Panc1 (cell line): Measurements from ENCODE around the gene UBE2V1.

Experiments
- CTCF ChIP-seq: fragments of 450-650 bp; IDR thresholded peaks from 2 replicates; pipeline ENCODE4 v1.5.1; 2017; ENCODE audit warnings: mild to moderate bottlenecking
- POLR2AphosphoS5 ChIP-seq: IDR thresholded peaks from 2 replicates; pipeline ENCODE4 v1.6.1; 2012; ENCODE audit warnings: mild to moderate bottlenecking, low read depth, low read length, moderate library complexity
- REST ChIP-seq, 2 experiments: IDR thresholded peaks; 2 replicates each; pipeline ENCODE4 v1.6.1; 2011 to 2012; ENCODE audit warnings: low read depth in 2 of 2, control low read depth in 1 of 2, low read length in 1 of 2, mild to moderate bottlenecking in 1 of 2, moderate library complexity in 1 of 2; ENCODE audit not compliant: insufficient read depth in 1 of 2

- TF ChIP-seq CTCF (no peak), POLR2AphosphoS5 (no peak), REST (IDR thresholded peaks at IDR 0.05; ENCODE audit: insufficient read depth in 1 of 2, low read depth in 2 of 2, low read length in 1 of 2) (no peak)
Observed at GRCh38 chr20:50096237-50096636, 16.7 kb downstream of the UBE2V1 start.
